Measurements from ENCODE around the gene SLC17A5. TPM values are rescaled to one million over a fixed set of nuclear protein-coding genes. Genes with fewer than 3 reads are reported as not detected.

SLC17A5 gene
- total RNA-seq, 1 donor from 2014 or later: 7.5 TPM

DNA sequence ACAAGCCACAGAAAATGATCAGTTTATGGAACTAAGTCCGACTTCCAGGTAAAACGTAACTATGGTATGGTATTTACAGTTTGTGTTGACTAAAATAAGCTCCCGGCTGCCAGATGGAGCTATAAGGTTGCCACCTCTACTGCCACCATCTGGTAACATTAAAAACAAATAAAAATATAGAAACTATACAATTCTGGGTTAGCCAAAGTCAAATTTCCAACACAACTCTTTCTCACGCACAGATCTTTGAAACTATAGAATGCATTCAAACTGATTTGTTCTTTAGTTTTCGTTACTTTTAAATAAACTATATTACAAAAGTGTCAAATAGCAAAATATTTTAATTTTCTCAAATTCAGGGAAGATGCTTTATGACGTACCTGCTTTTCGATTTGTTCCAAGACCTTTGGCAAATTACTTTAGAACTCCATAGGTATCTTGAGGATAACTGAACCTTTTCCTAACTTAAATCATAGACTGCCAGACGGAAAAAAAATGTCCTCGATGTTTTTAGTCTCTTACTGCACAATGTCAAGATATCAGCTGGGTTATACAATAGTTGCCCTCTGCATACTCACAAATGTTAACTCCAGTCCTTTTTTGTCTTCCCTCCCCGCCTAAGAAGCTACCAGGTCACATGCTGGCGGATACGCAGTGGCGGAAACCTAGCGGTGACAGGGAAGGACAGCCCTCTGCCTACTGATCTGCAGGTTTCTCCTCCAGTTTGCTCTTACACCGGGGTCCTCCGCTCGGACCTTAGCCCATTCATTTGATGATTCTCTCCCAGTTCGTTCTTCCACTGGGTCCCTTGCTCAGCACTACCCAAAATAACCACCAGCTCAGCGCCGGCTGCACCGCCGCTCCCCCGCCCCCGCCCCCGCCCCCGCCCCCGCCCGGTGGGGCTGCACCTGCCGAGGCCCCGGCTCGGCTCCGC lies 888 bp downstream of the SLC17A5 start:
- CTCF ChIA-PET: interaction anchor here (0.8 to 2.7 kb wide), 20 partner anchors 9 to 1556 kb away, joined by 3 to 22 read pairs (median 4); partner anchors contain the start of gene CGAS
- ATAC-seq (ENCODE audit: low read depth) (peak; percentile 38), DNase-seq (peak; percentile 53)
- Mint-ChIP-seq H3K4me3 (peak overlapping the region; percentile 98), H3K36me3 (ENCODE audit: low read depth) (peaks cover 19% of the 10 kb centered on the region), H3K9me3 (no peaks in the 10 kb centered on the region), H3K27me3 (no peaks in the 10 kb centered on the region), H3K27ac (peak overlapping the region; percentile 91), H3K4me1 (peaks cover 21% of the 10 kb centered on the region)
- intact Hi-C loops (cut with micrococcal nuclease): loop anchor here (1.0 to 5.0 kb wide), 4 partner anchors 43 to 1031 kb away; partner anchors contain the start of genes KCNQ5 and KHDC1
- TF ChIP-seq, protein P1, sequence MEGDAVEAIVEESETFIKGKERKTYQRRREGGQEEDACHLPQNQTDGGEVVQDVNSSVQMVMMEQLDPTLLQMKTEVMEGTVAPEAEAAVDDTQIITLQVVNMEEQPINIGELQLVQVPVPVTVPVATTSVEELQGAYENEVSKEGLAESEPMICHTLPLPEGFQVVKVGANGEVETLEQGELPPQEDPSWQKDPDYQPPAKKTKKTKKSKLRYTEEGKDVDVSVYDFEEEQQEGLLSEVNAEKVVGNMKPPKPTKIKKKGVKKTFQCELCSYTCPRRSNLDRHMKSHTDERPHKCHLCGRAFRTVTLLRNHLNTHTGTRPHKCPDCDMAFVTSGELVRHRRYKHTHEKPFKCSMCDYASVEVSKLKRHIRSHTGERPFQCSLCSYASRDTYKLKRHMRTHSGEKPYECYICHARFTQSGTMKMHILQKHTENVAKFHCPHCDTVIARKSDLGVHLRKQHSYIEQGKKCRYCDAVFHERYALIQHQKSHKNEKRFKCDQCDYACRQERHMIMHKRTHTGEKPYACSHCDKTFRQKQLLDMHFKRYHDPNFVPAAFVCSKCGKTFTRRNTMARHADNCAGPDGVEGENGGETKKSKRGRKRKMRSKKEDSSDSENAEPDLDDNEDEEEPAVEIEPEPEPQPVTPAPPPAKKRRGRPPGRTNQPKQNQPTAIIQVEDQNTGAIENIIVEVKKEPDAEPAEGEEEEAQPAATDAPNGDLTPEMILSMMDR (IDR thresholded peaks at IDR 0.05): no peak
- POLR2A ChIA-PET: interaction anchor here (0.9 to 3.4 kb wide), 16 partner anchors 9 to 1950 kb away, joined by 3 to 110 read pairs (median 8); partner anchors contain the start of genes CGAS, COX7A2, EEF1A1 and MTO1

DNA sequence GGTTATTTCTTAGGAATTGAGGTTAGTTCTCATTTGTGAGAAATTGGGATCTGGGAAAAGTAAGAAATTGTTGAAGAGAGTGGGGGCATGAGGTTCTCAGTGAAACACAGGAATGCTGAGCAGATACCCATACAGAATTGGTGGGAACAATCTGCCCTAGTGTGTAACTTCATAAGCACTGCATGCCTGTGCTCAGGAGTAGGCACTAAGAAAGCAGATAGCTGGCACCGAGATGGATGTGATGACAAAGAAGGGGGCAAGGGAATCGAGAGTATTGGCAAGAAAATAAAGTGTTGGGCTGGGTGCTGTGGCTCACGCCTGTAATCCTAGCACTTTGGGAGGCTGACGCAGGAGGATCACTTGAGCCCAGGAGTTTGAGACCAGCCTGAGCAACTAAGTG lies 4.0 kb downstream of the SLC17A5 start:
- Mint-ChIP-seq H3K36me3 (ENCODE audit: low read depth) (peaks cover 19% of the 10 kb centered on the region), H3K27me3 (no peaks in the 10 kb centered on the region), H3K4me3 (no peak overlapping the region), H3K9me3 (no peaks in the 10 kb centered on the region), H3K27ac (no peak overlapping the region), H3K4me1 (peaks cover 22% of the 10 kb centered on the region)
- no peak for ATAC-seq (ENCODE audit: low read depth)
- TF ChIP-seq, protein P1 (IDR thresholded peaks at IDR 0.05): no peak
- no peak for DNase-seq
- CTCF ChIA-PET: no interaction called here
- intact Hi-C loops (cut with micrococcal nuclease): loop anchor here (5.0 kb wide), 1 partner anchor 1027 kb away; the partner anchor contains the start of gene KCNQ5
- POLR2A ChIA-PET: interaction anchor here (0.9 kb wide), 1 partner anchor 130 kb away, joined by 3 read pairs; no protein-coding TSS in a partner anchor

DNA sequence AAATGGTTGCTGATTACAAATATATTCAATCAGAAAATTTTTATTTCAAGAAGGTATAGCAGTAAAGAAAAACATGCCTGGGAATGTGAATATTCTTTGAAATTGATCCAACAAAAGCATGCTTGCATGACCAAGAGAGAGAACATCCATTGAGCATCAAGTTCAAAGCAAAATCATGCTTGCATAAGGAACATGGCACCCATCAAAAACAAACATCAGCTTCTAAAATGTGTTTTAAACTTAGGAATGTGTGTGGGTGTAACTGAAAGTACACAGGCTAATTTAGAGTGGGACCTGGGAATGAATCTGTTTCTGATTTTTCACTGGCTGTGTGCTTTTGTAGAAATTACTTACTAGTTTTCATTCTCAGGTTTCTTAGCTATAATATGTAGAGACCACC lies 5.6 kb downstream of the SLC17A5 start:
- no peaks in the 10 kb centered on the region for H3K9me3 Mint-ChIP-seq
- H3K4me1 Mint-ChIP-seq: peaks cover 18% of the 10 kb centered on the region
- peaks cover 13% of the 10 kb centered on the region for H3K36me3 Mint-ChIP-seq (ENCODE audit: low read depth)
- ChIA-PET POLR2A (no interaction called here), CTCF (no interaction called here)
- H3K4me3 Mint-ChIP-seq: no peak overlapping the region
- no peaks in the 10 kb centered on the region for H3K27me3 Mint-ChIP-seq
- no peak for DNase-seq
- TF ChIP-seq, protein P1 (IDR thresholded peaks at IDR 0.05): no peak
- H3K27ac Mint-ChIP-seq: no peak overlapping the region
- ATAC-seq (ENCODE audit: low read depth): no peak
- intact Hi-C loops (cut with micrococcal nuclease): no loop called here

DNA sequence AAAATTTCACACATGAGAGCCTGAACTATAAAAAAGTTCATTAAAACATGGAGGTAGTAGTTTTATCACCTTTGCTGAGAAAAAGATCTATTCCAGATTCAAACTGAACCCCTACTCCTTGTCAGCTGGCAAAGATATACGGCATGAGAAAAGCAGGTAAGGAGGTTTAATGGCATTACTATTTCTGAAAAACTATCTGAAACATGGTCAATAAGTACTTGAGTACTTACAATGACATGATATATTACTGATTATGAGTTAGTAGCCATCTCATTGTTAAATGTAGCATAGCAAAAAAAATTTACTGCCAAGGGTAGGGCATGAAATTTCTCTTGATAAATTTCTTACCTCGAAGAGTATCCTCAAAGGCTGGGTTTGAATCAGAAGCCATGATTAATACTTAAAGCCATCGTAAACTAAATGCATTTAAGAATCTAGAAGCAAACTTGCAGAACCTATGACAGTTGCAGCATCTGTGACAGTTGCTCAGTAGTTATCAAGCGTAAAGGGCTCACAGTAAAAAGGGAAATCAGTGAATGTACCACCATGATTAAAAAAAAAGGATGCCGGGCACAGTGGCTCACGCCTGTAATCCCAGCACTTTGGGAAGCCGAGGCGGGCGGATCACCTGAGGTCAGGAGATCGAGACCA lies 8.7 kb downstream of the SLC17A5 start:
- ChIA-PET CTCF (interaction anchor here (0.7 to 1.0 kb wide), 2 partner anchors 7 to 45 kb away, joined by 3 to 4 read pairs; no protein-coding TSS in a partner anchor), POLR2A (interaction anchor here (0.8 to 1.7 kb wide), 4 partner anchors 8 to 133 kb away, joined by 3 to 10 read pairs (median 4); no protein-coding TSS in a partner anchor)
- H3K9me3 Mint-ChIP-seq: no peaks in the 10 kb centered on the region
- intact Hi-C loops (cut with micrococcal nuclease): no loop called here
- peak overlapping the region; percentile 50 for H3K27ac Mint-ChIP-seq
- TF ChIP-seq, protein P1 (IDR thresholded peaks at IDR 0.05): no peak
- DNase-seq: no peak
- peak; percentile 54 for ATAC-seq (ENCODE audit: low read depth)
- peak overlapping the region; percentile 82 for H3K4me3 Mint-ChIP-seq
- H3K27me3 Mint-ChIP-seq: no peaks in the 10 kb centered on the region
- H3K36me3 Mint-ChIP-seq (ENCODE audit: low read depth): peaks cover 30% of the 10 kb centered on the region
- H3K4me1 Mint-ChIP-seq: peaks cover 9% of the 10 kb centered on the region

Data from activated B cell treated with CpG ODN at 0.5 μM for 24 hours (primary cell).